Activated T-helper 1 cell treated with anti-CD3 and anti-CD28 coated beads, Interleukin-2, amount 50 U/mL, for 16 hours (primary cell): ENCODE results near the gene RAPGEF4.
"Not testable (repeated sequence)": the region's sequence is repeated elsewhere in the genome, so short reads cannot be mapped to it uniquely, and the experiment has no call there.

Source experiments
- DNase-seq, 2 donors: peaks; one replicate each; pipeline ENCODE4 v3.0.0-alpha.2; 2020; ENCODE audit warnings: low read depth in 1 of 2, low spot score in 1 of 2

Gene RAPGEF4

DNA sequence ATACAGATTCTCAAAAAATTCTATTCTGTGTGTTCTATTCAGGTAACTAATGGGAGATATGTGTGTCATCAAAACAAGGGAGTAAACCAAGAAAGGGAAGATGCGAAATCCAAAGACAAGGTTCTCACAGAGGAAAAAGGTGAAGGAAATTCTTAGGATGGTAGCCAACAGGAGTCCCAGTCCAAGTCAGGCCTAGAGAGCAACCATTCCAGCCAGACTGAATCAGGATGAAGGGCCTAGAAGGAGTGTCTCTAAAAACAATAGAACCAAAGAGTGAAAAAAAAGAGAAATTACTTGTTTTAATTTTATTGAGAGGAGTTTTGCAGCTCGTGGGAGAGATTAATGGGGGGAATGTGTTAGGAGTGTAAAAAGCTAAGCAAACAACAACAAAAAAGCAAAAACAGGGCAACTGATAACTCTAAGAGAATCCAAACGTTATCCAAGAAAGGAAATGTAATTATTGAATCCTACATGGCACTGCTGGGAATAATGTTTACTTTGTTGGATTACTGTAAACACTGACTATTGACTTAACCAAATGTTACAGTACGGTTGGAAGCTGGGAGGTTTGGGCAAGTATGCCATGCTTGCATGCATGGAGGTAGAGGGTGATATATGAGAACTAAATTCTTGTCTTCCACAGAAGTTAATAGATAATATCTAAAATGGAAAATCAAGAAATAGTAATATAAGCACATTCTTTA, 352.3 kb downstream of the RAPGEF4 start:
- DNase-seq, result no peak

GRCh38 chr2:173090276-173090877, 354.7 kb downstream of the RAPGEF4 start:
- DNase-seq, result no peak

DNA sequence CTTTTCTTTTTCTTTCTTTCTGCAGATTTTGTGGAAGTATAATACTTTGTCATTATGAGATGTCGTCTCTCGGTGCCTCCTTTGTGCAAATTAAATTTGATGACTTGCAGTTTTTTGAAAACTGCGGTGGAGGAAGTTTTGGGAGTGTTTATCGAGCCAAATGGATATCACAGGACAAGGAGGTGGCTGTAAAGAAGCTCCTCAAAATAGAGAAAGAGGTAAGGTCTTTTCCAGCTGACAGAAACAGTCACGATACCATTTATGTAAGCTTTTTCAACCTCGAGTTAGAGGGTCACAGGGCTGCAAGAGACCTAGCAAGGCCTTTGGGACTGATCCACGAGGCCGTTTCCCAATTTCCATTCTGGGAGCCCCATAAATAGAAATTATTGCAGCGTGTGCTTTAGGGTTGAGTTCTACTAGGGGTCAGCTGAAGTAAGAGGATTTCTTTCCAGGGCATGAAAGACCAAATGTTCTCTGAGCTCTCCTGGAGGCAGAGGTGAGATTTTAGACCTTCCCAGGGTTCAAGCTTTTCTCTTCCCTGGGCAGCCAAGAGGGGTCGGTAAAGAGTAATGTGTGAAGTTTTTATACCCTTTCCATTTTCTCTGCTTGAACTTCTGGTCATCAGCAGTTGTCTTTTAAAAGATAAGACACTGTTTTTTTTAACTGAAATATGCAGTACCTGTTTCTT, 355.5 kb downstream of the RAPGEF4 start:
- no peak for DNase-seq

DNA sequence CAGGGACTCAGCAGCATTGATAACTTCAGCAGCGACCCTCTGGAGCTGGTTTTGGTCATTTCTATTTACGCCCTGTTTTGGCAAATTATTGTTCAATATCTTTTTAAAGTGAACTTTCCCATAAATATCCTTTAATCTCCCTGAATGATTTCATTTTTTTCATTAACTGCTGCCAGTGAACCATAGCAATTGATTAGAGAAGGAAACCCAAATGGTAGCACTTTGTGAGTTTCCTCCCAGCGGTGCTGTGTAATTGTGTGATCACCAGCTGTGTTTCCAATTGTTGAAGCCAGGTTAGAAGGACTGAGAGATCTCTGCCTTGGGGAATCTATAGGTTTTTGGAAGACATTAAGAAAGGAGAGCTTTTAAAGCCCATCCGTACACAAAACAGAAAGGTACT, 356.3 kb downstream of the RAPGEF4 start:
- DNase-seq, result no peak

DNA sequence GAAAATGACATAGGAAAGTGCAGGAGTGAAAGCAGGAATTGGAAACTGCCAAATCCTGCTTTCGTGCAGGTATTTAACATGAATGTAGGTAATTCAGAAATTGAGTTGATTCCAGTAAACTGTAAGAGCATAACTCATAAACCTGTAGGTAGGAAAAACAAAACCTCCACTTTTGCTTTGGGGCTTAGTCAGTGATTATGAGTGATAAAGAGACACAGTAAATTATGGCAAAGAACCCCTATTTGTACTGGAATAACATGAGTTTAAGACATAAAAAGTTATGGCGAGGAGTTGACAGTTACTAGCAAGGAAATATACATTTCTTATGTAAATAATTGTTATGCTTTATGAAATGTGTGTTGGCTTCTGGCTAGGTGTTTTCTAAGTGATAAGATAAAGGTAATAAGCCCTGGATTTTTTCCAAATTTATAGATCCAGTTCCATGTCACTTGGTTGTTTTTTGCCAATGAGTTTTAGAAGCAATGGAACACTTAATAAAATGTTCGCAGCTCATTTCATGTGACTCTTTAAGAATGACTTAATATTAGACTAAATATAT, 357.3 kb downstream of the RAPGEF4 start:
- DNase-seq, result no peak

DNA sequence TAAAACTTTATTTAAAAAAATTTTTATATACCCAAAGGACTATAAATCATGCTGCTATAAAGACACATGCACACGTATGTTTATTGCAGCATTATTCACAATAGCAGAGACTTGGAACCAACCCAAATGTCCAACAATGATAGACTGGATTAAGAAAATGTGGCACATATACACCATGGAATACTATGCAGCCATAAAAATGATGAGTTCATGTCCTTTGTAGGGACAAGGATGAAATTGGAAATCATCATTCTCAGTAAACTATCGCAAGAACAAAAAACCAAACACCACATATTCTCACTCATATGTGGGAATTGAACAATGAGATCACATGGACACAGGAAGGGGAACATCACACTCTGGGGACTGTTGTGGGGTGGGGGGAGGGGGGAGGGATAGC, 358.0 kb downstream of the RAPGEF4 start:
- DNase-seq, result not testable (repeated sequence)

DNA sequence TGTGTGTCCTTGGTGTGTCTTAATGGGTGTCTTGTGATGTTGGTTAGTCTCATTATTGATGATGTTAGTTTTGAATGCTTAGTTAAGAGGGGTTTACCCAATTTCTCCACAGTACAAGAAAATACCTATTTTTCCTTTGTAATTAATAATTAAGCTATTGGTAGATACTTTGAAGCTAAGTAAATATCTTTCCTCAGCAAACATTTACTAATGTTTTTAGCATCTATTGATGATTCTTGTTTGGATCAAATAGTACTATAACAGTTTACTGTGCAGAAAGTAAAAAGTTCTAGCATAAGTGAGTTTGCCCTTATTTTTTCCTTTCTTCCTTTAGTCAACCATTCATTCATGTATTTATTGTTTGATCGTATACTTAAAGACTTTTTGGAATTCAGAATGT, 359.1 kb downstream of the RAPGEF4 start:
- DNase-seq, result no peak

DNA sequence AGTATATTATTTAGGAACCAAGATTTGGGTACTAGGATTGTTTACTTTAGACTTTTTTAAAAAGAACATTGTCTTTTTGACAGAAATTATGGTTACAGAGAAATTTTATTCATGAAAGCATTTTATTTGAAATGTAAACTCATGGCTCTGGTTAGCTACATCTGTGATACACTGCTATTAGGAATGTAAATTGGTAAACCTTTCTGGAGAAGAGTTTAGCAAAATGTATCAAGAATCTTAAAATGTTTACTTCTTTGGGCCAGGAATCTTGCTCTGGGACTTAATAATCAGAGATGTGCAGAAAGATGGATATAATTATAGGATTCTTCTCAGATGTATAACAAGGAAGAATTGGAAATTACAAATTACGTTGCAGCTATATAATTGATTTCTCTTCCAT, 359.7 kb downstream of the RAPGEF4 start:
- no peak for DNase-seq

DNA sequence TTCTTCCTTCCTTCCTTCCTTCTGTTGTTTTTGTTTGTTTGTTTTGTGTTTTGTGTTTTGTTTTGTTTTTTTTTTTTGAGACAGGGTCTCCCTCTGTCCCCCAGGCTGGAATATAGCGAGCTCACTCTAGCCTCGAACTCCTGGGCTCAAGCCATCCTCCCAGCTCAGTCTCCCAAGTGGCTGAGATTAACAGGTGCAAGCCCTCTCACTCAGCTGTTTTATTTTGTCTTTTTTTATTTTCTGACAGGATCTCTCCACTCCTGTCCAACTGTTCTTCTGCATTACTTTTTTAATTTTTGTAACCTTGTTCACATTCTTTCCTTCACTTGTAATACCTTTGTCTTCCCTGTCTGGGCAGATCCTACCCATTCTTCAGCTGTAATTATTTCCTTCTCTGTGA, 363.6 kb downstream of the RAPGEF4 start:
- DNase-seq, result no peak

DNA sequence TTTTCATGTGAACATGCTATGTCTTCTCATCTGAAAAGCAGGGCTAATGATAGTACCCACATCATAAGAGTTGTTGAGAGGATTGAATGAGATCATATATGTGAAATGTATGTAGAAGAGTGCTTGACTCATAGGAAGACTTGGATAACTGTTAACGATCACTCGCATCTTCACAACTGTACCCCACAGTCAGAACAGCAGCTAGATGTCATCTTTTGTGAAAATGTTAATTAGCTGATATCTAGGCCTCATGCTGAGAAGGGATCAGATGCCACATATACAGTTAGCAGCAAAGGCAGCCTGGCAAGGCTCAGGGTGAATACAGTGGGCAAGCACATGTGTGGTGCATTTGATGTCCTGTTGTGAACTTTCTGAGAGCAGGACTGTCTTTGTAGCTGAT, 364.2 kb downstream of the RAPGEF4 start:
- DNase-seq, result no peak

DNA sequence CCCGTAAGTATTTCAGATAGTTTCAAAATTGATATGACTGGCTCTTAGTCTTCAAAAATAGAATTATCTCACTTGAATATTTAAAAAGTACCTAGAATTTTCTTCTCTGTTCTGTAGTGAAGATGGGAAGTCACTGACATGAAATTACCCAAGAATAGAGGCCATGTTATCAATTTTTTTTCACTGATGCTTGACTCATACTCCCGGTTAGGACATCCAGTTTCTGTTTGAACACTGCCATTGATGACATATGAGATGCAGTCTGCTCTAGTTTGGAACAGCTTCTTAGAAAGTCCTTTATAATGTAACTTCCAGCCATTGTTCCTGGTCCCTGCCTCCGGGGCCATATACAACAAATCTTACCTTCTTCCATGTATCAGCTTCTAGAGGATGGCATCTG, 366.0 kb downstream of the RAPGEF4 start:
- no peak for DNase-seq
